GM12865 (cell line): Measurements from ENCODE around the gene BICRAL.

Experiments used
- DNase-seq: peaks from one replicate; pipeline ENCODE4 v3.0.0; 2010; ENCODE audit warnings: low read depth
- H3K4me3 ChIP-seq: 2 replicates; pipeline ENCODE4 v1.5.1; 2011; ENCODE audit warnings: mild to moderate bottlenecking, low read depth, low read length, control low read depth
- CTCF ChIP-seq: IDR thresholded peaks from 2 replicates; pipeline ENCODE4 v1.5.1; 2011; ENCODE audit warnings: low read length, control low read depth, low read depth, inconsistent platforms; ENCODE audit not compliant: insufficient read depth; ENCODE audit errors: missing control alignments

Gene BICRAL

GRCh38 chr6:42817907-42818306 is 36.1 kb downstream of the BICRAL start:
- H3K4me3 ChIP-seq = no peak overlapping the region
- TF ChIP-seq CTCF = no peak
- no peak for DNase-seq

GRCh38 chr6:42818416-42818815 is 36.6 kb downstream of the BICRAL start:
- H3K4me3 ChIP-seq = no peak overlapping the region
- TF ChIP-seq CTCF = no peak
- DNase-seq = no peak

- no peak overlapping the region for H3K4me3 ChIP-seq
- DNase-seq = no peak
- TF ChIP-seq CTCF = no peak
Observed at GRCh38 chr6:42818878-42819277, 37.0 kb downstream of the BICRAL start.

- no peak for TF ChIP-seq CTCF
- no peak overlapping the region for H3K4me3 ChIP-seq
- DNase-seq = peak; percentile 13
Observed at GRCh38 chr6:42819803-42820511, 38.1 kb downstream of the BICRAL start.

GRCh38 chr6:42820512-42821340 is 38.9 kb downstream of the BICRAL start:
- no peak overlapping the region for H3K4me3 ChIP-seq

GRCh38 chr6:42821341-42821668 is 39.5 kb downstream of the BICRAL start:
- no peak for TF ChIP-seq CTCF
- no peak overlapping the region for H3K4me3 ChIP-seq
- DNase-seq = no peak

More at GRCh38 chr6:42820512-42821340, 38.9 kb downstream of the BICRAL start:
- DNase-seq = no peak
- TF ChIP-seq CTCF = no peak
